Renal pelvis (tissue), 4 donors: ENCODE measurements around the gene GPBAR1. TPM values are rescaled to one million over a fixed set of nuclear protein-coding genes. Genes with fewer than 3 reads are reported as not detected.

Experiments used
- DNase-seq: peaks from one replicate; pipeline ENCODE4 v3.0.0-alpha.2; 2013
- polyA plus RNA-seq, 3 donors: library from polyadenylated mRNA; unstranded; fragments of 120-200 nt; gene quantifications; one replicate each; pipeline ENCODE4 v1.2.1, GENCODE V29; 2013; ENCODE audit not compliant: insufficient read length in 3 of 3

GPBAR1 gene
- polyA plus RNA-seq, 3 donors = 1.8 to 2.7 (median 2.2) TPM

GRCh38 chr2:218235017-218235416, 25.8 kb upstream of the GPBAR1 start:
- no peak for DNase-seq

GRCh38 chr2:218236829-218237228, 24.0 kb upstream of the GPBAR1 start:
- DNase-seq = no peak

- DNase-seq = no peak
These were observed 21.9 kb upstream of the GPBAR1 start for GRCh38 chr2:218238887-218239286.

GRCh38 chr2:218244204-218244603, 16.6 kb upstream of the GPBAR1 start:
- DNase-seq = no peak

- DNase-seq = no peak
These were observed 16.1 kb upstream of the GPBAR1 start for GRCh38 chr2:218244665-218245064.

GRCh38 chr2:218245214-218245613, 15.6 kb upstream of the GPBAR1 start:
- no peak for DNase-seq

- DNase-seq = no peak
These were observed 11.1 kb upstream of the GPBAR1 start for GRCh38 chr2:218249691-218250090.

- DNase-seq = no peak
These were observed 8.1 kb upstream of the GPBAR1 start for GRCh38 chr2:218252509-218253231.

- no peak for DNase-seq
These were observed 7.6 kb upstream of the GPBAR1 start for GRCh38 chr2:218253232-218253625.

- DNase-seq = no peak
These were observed 5.4 kb upstream of the GPBAR1 start for GRCh38 chr2:218255446-218255845.

- DNase-seq = no peak
These were observed 4.0 kb upstream of the GPBAR1 start for GRCh38 chr2:218256612-218257350.

- DNase-seq = no peak
These were observed 3.3 kb upstream of the GPBAR1 start for GRCh38 chr2:218257390-218257981.

GRCh38 chr2:218259099-218259961, 1.5 kb upstream of the GPBAR1 start:
- DNase-seq = no peak

- DNase-seq = no peak
These were observed 649 bp upstream of the GPBAR1 start for GRCh38 chr2:218260166-218260565.

GRCh38 chr2:218261423-218262236, 815 bp downstream of the GPBAR1 start:
- no peak for DNase-seq

GRCh38 chr2:218262237-218262600, 1.4 kb downstream of the GPBAR1 start:
- DNase-seq = no peak

- DNase-seq = no peak
These were observed 2.1 kb downstream of the GPBAR1 start for GRCh38 chr2:218262631-218263586.

- DNase-seq = no peak
These were observed 3.2 kb downstream of the GPBAR1 start for GRCh38 chr2:218263817-218264641.
